ENCODE measurements around the gene ARRDC2. TPM values are rescaled to one million over a fixed set of nuclear protein-coding genes. Genes with fewer than 3 reads are reported as not detected.

The ARRDC2 gene
- total and polyA plus RNA-seq, 2 experiments from 2014 or later = 3.9 to 5.5 TPM

DNA sequence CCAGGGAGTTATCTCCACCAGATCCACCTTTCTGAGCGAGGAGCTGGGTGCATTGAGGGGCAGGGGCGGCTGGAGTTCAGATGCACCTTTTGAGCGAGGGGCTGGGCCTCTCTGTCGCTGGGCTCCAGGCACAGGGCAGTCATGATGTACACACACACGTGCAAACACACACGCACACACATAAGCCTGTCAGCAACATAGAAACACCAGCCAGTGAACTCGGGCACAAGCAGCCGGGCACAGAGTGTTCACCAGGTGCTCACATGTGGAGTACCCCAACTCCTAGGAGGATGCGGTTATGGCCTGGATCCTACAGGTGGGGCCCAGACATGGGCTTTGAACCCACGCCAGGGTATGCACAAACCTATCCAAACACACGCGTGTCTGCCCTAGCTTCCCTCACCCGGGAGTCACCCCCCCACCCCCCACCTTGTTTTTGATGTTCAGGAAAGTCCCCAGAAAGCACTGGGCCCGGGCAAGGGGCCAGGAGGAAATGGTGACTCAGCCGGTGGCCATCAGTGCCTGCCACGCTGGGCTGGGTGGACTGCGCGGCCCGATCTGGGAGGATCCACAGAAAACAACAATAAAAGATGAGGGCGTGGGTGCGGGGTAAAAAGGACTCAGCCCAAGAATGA lies 13.3 kb downstream of the ARRDC2 start:
- WGBS (ENCODE audit: low lambda C conversion rate, missing lambda C conversion rate) = 80% methylated on average over 21 of the region's 21 CpGs
- no peak overlapping the region for H3K4me2 ChIP-seq
- H3K9me3 ChIP-seq (ENCODE audit: low read depth) = no peaks in the 10 kb centered on the region
- no peaks in the 10 kb centered on the region for H4K20me1 ChIP-seq (ENCODE audit: insufficient read depth, poor library complexity, severe bottlenecking)
- H3K4me3 ChIP-seq = no peak overlapping the region
- no peak for DNase-seq (ENCODE audit: low spot score)
- no peaks in the 10 kb centered on the region for H3K4me1 ChIP-seq (ENCODE audit: insufficient read depth)
- H3K36me3 ChIP-seq (replicated peaks; ENCODE audit: insufficient read depth, low read depth) = no peaks in the 10 kb centered on the region
- no peak for TF ChIP-seq EZH2phosphoT487 (IDR thresholded peaks at IDR 0.05; ENCODE audit: low read depth, severe bottlenecking, unreplicated experiment)
- TF ChIP-seq EZH2 (IDR thresholded peaks at IDR 0.05; ENCODE audit: borderline replicate concordance) = no peak
- TF ChIP-seq, protein P1, sequence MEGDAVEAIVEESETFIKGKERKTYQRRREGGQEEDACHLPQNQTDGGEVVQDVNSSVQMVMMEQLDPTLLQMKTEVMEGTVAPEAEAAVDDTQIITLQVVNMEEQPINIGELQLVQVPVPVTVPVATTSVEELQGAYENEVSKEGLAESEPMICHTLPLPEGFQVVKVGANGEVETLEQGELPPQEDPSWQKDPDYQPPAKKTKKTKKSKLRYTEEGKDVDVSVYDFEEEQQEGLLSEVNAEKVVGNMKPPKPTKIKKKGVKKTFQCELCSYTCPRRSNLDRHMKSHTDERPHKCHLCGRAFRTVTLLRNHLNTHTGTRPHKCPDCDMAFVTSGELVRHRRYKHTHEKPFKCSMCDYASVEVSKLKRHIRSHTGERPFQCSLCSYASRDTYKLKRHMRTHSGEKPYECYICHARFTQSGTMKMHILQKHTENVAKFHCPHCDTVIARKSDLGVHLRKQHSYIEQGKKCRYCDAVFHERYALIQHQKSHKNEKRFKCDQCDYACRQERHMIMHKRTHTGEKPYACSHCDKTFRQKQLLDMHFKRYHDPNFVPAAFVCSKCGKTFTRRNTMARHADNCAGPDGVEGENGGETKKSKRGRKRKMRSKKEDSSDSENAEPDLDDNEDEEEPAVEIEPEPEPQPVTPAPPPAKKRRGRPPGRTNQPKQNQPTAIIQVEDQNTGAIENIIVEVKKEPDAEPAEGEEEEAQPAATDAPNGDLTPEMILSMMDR (IDR thresholded peaks at IDR 0.05; ENCODE audit: poor library complexity) = no peak
- H3K9me2 ChIP-seq (replicated peaks; ENCODE audit: insufficient read depth) = no peaks in the 10 kb centered on the region
- no peak overlapping the region for H2AFZ ChIP-seq
- no peak overlapping the region for H3K27ac ChIP-seq
- no peaks in the 10 kb centered on the region for H3K27me3 ChIP-seq
- H3K79me2 ChIP-seq = no peaks in the 10 kb centered on the region

DNA sequence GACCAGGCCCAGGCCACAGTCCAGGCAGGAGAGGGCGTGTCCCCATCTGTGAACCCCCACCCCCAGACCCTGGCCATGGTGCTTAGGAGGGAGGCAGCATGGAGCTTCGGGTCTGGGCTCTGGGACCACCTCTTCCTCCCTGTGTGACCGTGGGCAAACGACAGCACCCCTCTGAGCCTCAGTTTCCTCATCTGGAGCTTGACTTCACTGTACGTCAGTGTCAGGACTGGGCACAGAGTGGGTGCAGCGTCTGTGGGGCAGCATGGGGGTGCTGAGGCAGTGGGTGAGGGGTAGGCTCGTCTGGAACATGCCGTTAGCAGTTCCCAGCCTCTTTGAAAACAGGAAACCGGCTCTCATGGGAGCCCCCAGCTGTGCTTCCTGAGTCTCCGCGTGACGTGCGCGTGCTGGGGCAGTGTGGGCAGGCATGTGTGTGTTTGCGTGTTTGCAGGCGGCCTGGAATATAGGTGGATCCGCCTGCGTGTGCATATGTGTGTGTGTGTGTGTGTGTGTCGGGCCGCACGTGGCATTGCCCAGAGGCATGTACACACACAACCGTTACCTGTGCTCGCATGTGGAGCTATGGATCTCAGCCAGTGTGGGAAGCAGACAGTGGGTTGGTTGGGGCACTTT lies 15.8 kb downstream of the ARRDC2 start:
- Histone ChIP-seq H2AFZ (no peak overlapping the region), H3K4me2 (no peak overlapping the region), H3K4me1 (ENCODE audit: insufficient read depth) (no peaks in the 10 kb centered on the region), H3K4me3 (no peak overlapping the region), H3K27me3 (no peaks in the 10 kb centered on the region), H3K36me3 (replicated peaks; ENCODE audit: insufficient read depth, low read depth) (no peaks in the 10 kb centered on the region), H3K9me2 (replicated peaks; ENCODE audit: insufficient read depth) (no peaks in the 10 kb centered on the region), H4K20me1 (ENCODE audit: insufficient read depth, poor library complexity, severe bottlenecking) (no peaks in the 10 kb centered on the region), H3K79me2 (no peaks in the 10 kb centered on the region), H3K9me3 (ENCODE audit: low read depth) (no peaks in the 10 kb centered on the region), H3K27ac (no peak overlapping the region)
- TF ChIP-seq, protein P1 (IDR thresholded peaks at IDR 0.05; ENCODE audit: poor library complexity) = no peak
- TF ChIP-seq EZH2phosphoT487 (IDR thresholded peaks at IDR 0.05; ENCODE audit: low read depth, severe bottlenecking, unreplicated experiment) (no peak), EZH2 (IDR thresholded peaks at IDR 0.05; ENCODE audit: borderline replicate concordance) (no peak)
- 82% methylated on average over 23 of the region's 23 CpGs for WGBS (ENCODE audit: low lambda C conversion rate, missing lambda C conversion rate)
- no peak for DNase-seq (ENCODE audit: low spot score)

DNA sequence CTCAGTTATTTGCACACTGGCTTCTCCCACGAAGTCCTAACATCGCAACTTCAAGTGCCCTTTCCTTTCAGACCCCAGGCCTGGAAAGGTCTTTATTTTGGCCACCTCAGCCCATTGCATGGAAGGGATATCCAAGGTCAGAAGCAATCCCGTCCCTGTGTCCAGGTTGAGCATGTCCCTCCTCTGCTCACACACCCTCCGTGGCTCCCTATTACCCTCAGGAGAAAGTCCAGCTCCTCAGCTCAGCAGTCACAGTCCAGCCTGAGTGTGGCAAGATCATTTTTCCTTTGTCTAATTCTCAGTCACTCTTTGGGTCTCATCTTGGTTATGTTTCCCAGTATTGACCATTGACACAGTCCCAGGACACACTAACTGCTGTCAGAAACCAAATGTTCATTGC lies 19.2 kb downstream of the ARRDC2 start:
- H3K4me2 ChIP-seq = no peak overlapping the region
- TF ChIP-seq EZH2 (IDR thresholded peaks at IDR 0.05; ENCODE audit: borderline replicate concordance) = no peak
- TF ChIP-seq, protein P1 (IDR thresholded peaks at IDR 0.05; ENCODE audit: poor library complexity) = no peak
- no peak for TF ChIP-seq EZH2phosphoT487 (IDR thresholded peaks at IDR 0.05; ENCODE audit: low read depth, severe bottlenecking, unreplicated experiment)
- no peaks in the 10 kb centered on the region for H3K9me2 ChIP-seq (replicated peaks; ENCODE audit: insufficient read depth)
- no peak for DNase-seq (ENCODE audit: low spot score)
- H3K9me3 ChIP-seq (ENCODE audit: low read depth) = no peaks in the 10 kb centered on the region
- H3K36me3 ChIP-seq (replicated peaks; ENCODE audit: insufficient read depth, low read depth) = no peaks in the 10 kb centered on the region
- no peaks in the 10 kb centered on the region for H3K27me3 ChIP-seq
- no peaks in the 10 kb centered on the region for H4K20me1 ChIP-seq (ENCODE audit: insufficient read depth, poor library complexity, severe bottlenecking)
- no peak overlapping the region for H3K4me3 ChIP-seq
- no peaks in the 10 kb centered on the region for H3K79me2 ChIP-seq
- no peak overlapping the region for H2AFZ ChIP-seq
- H3K4me1 ChIP-seq (ENCODE audit: insufficient read depth) = peaks cover 11% of the 10 kb centered on the region
- 93% methylated on average over 4 of the region's 4 CpGs for WGBS (ENCODE audit: low lambda C conversion rate, missing lambda C conversion rate)
- no peak overlapping the region for H3K27ac ChIP-seq
